ENCODE data around the gene EFNA4. TPM values are rescaled to one million over a fixed set of nuclear protein-coding genes. Genes with fewer than 3 reads are reported as not detected.
A peak's percentile ranks its signal among the peaks of the same experiment; 100 is the strongest.

The EFNA4 gene
- total and polyA plus RNA-seq, 2 of the 8 experiments (the other 6 are each of a cell fraction or from before 2014, with no cell fraction given), result 21.9 to 23.9 TPM

- ChIA-PET CTCF (ENCODE audit: partially characterized antibody) (interaction anchor here (0.6 to 32.4 kb wide), 8 partner anchors 11 to 133 kb away, joined by 3 to 907 read pairs (median 40); partner anchors contain the start of genes ADAM15, DCST1, DCST2 and EFNA3), POLR2A (ENCODE audit: partially characterized antibody) (interaction anchor here (1.1 to 1.8 kb wide), 2 partner anchors 12 to 15 kb away, joined by 4 to 5 read pairs; no protein-coding TSS in a partner anchor)
- Histone ChIP-seq H3K79me2 (ENCODE audit: control insufficient read depth in 1 of 2, insufficient read depth in 2 of 2, low read length in 2 of 2) (no peaks in the 10 kb centered on the region), H3K9ac (replicated peaks in 1 of 4; ENCODE audit: extremely low read depth in 1 of 4, low read depth in 3 of 4, low read length in 3 of 4) (no peak overlapping the region), H3K23me2 (ENCODE audit: low read depth, low read length) (no peaks in the 10 kb centered on the region; the same call in 1 of the 2 replicates), H2BK120ac (replicated peaks; ENCODE audit: low read depth, low read length) (no peak overlapping the region), H2BK20ac (ENCODE audit: low read length) (no peak overlapping the region), H3K9me3 (ENCODE audit: insufficient read depth in 2 of 2, low read depth in 1 of 2, low read length in 1 of 2) (no peaks in the 10 kb centered on the region), H2BK5ac (ENCODE audit: low read depth, low read length) (no peak overlapping the region), H2BK15ac (ENCODE audit: low read length) (0 out of 2 replicates have a peak overlapping the region, but pooled peaks have one; percentile 16), H3K56ac (replicated peaks; ENCODE audit: insufficient read length, low read depth, low read length) (no peak overlapping the region), H3K27me3 (replicated peaks in 1 of 4; ENCODE audit: control insufficient read depth in 3 of 4, extremely low read depth in 1 of 4, insufficient read depth in 3 of 4, low read length in 3 of 4) (no peaks in the 10 kb centered on the region; a peak in 3 of 7 replicates), H2BK12ac (ENCODE audit: low read depth, low read length) (no peak overlapping the region), H3K4me2 (ENCODE audit: insufficient read depth in 1 of 2, low read depth in 2 of 2, low read length in 2 of 2) (no peak overlapping the region), H3K79me1 (ENCODE audit: low read depth, low read length) (no peaks in the 10 kb centered on the region; the same call in 1 of the 2 replicates), H3K36me3 (ENCODE audit: control insufficient read depth in 2 of 4, insufficient read depth in 4 of 4, low read length in 3 of 4) (no peaks in the 10 kb centered on the region), H3K4ac (replicated peaks; ENCODE audit: insufficient read length, low read depth, low read length) (no peak overlapping the region), H4K20me1 (replicated peaks in 1 of 2; ENCODE audit: control insufficient read depth in 1 of 2, insufficient read depth in 2 of 2, low read length in 2 of 2) (no peaks in the 10 kb centered on the region), H4K91ac (replicated peaks; ENCODE audit: insufficient read length, low read length) (no peak overlapping the region), H4K5ac (ENCODE audit: insufficient read length, low read depth, low read length) (no peak overlapping the region), H3K23ac (ENCODE audit: insufficient read length) (no peak overlapping the region), H3K27ac (ENCODE audit: low read depth, low read length) (no peak overlapping the region), H2AK5ac (ENCODE audit: low read depth, low read length) (no peak overlapping the region), H3K4me3 (ENCODE audit: extremely low read depth in 1 of 4, insufficient read depth in 2 of 4, low read depth in 3 of 4, low read length in 4 of 4) (no peak overlapping the region), H3K4me1 (replicated peaks in 1 of 4; ENCODE audit: control insufficient read depth in 3 of 4, insufficient read depth in 4 of 4, low read length in 3 of 4) (peaks cover 0 to 9% (median 3%) of the 10 kb centered on the region in 4 experiments; a peak in 4 of 7 replicates), H4K8ac (ENCODE audit: extremely low read depth, insufficient read depth, low read length) (no peak overlapping the region), H2AFZ (ENCODE audit: low read length) (no peak overlapping the region), H3K18ac (ENCODE audit: extremely low read depth, low read length) (peak overlapping the region; percentile 4; the same call in 1 of the 2 replicates), H3K14ac (ENCODE audit: insufficient read length) (no peak overlapping the region)
- DNase-seq (ENCODE audit: low read depth in 1 of 2, low spot score in 2 of 2), result no peak
- FAIRE-seq, result no peak
- 86% methylated on average over 3 of the region's 5 CpGs; no CpG with 5 or more reads in 1 of the 2 experiments for WGBS, 2 experiments (ENCODE audit: extremely low coverage in 1 of 2, insufficient coverage in 1 of 2, insufficient read length in 1 of 2, insufficient replicate concordance in 2 of 2, low coverage in 1 of 2, low lambda C conversion rate in 2 of 2, missing lambda C conversion rate in 1 of 2)
These were observed 20.8 kb upstream of the EFNA4 start for GRCh38 chr1:155042789-155043188.

All from H1 (cell line).